ENCODE measurements around the gene BAHCC1.

GRCh38 chr17:81376946-81377714 is 18.1 kb upstream of the BAHCC1 start:
- TF ChIP-seq, protein P1, sequence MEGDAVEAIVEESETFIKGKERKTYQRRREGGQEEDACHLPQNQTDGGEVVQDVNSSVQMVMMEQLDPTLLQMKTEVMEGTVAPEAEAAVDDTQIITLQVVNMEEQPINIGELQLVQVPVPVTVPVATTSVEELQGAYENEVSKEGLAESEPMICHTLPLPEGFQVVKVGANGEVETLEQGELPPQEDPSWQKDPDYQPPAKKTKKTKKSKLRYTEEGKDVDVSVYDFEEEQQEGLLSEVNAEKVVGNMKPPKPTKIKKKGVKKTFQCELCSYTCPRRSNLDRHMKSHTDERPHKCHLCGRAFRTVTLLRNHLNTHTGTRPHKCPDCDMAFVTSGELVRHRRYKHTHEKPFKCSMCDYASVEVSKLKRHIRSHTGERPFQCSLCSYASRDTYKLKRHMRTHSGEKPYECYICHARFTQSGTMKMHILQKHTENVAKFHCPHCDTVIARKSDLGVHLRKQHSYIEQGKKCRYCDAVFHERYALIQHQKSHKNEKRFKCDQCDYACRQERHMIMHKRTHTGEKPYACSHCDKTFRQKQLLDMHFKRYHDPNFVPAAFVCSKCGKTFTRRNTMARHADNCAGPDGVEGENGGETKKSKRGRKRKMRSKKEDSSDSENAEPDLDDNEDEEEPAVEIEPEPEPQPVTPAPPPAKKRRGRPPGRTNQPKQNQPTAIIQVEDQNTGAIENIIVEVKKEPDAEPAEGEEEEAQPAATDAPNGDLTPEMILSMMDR (IDR thresholded peaks at IDR 0.05; ENCODE audit: control extremely low read depth in 1 of 3, insufficient read depth in 1 of 3, low read depth in 1 of 3, low read length in 3 of 3): no peak
- no peak for TF ChIP-seq POLR2A (IDR thresholded peaks at IDR 0.05; ENCODE audit: control extremely low read depth in 1 of 2, low read depth in 2 of 2, low read length in 2 of 2)
- no peak for TF ChIP-seq CHD1 (IDR thresholded peaks at IDR 0.05; ENCODE audit: low read depth, low read length)
- TF ChIP-seq YY1 (IDR thresholded peaks at IDR 0.05; ENCODE audit: low read depth, low read length): no peak
- TF ChIP-seq SIX5 (IDR thresholded peaks at IDR 0.05; ENCODE audit: low read depth, low read length): no peak
- no peak for TF ChIP-seq CEBPB (IDR thresholded peaks at IDR 0.05; ENCODE audit: low read depth, low read length)
- no peak for TF ChIP-seq GABPA (IDR thresholded peaks at IDR 0.05; ENCODE audit: borderline replicate concordance, insufficient read depth, low read length)
- no peak for TF ChIP-seq RAD21 (IDR thresholded peaks at IDR 0.05 in 1 of 2, conservative IDR thresholded peaks at IDR 0.05 in 1 of 2; ENCODE audit: low read depth in 2 of 2, low read length in 2 of 2)
- TF ChIP-seq NRF1 (IDR thresholded peaks at IDR 0.05; ENCODE audit: low read depth, low read length): no peak

Measured in H1 (cell line).